GM18502 (cell line): Measurements from ENCODE around the gene ACAD10.

Experiments
- ATAC-seq: cut with Tn5 transposase; IDR thresholded peaks from one replicate; pipeline ENCODE4 v1.9.1; 2021; ENCODE audit warnings: mild to moderate bottlenecking; ENCODE audit not compliant: unreplicated experiment, poor library complexity

ACAD10 gene

DNA sequence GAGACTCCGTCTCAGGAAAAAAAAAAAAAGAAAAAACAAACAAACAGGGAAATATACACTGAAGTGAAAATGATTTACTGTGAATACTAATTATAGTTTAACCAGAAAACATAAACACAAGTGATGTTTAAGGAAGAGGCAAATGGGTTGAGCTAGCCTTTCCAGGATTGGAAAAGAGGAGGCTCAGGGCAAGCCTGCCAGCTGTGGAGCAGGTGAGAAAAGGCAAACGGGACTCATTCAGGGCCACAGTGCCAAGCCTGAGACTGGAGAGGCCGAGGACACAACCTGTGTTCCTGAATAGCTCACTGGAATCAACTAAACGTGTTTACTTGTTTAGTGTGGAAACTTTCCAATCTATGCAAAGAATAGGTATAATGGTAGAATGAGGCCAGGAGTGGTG is 120.5 kb downstream of the ACAD10 start:
- ATAC-seq: no peak
